Measurements from ENCODE around the gene PKN1.

DNA sequence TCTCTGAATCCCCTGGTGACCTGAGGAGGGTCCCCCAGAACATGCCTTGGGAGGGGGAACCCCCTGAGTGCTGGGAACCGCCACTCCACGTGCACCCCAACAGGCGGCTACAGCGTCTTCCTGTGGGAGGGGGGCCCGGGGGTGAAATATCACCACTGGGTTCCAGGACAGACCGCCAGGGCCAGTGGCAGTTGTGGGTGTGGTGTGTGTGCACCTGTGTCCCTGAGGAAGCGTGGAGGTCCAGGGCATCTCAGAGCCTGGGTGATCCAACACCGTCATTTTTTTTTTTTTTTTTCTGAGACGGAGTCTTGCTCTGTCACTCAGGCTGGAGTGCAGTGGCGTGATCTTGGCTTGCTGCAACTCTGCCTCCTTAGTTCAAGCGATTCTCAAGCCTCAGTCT lies 47.6 kb upstream of the PKN1 start:
- no peak for TF ChIP-seq EP300 (IDR thresholded peaks at IDR 0.05)
- TF ChIP-seq, protein P1, sequence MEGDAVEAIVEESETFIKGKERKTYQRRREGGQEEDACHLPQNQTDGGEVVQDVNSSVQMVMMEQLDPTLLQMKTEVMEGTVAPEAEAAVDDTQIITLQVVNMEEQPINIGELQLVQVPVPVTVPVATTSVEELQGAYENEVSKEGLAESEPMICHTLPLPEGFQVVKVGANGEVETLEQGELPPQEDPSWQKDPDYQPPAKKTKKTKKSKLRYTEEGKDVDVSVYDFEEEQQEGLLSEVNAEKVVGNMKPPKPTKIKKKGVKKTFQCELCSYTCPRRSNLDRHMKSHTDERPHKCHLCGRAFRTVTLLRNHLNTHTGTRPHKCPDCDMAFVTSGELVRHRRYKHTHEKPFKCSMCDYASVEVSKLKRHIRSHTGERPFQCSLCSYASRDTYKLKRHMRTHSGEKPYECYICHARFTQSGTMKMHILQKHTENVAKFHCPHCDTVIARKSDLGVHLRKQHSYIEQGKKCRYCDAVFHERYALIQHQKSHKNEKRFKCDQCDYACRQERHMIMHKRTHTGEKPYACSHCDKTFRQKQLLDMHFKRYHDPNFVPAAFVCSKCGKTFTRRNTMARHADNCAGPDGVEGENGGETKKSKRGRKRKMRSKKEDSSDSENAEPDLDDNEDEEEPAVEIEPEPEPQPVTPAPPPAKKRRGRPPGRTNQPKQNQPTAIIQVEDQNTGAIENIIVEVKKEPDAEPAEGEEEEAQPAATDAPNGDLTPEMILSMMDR (IDR thresholded peaks at IDR 0.05) = no peak
- TF ChIP-seq POLR2A (IDR thresholded peaks at IDR 0.05) = no peak
- TF ChIP-seq POLR2AphosphoS5 (IDR thresholded peaks at IDR 0.05) = no peak

Data from stomach (tissue), 4 donors.